ENCODE results near the gene RGS6.

DNA sequence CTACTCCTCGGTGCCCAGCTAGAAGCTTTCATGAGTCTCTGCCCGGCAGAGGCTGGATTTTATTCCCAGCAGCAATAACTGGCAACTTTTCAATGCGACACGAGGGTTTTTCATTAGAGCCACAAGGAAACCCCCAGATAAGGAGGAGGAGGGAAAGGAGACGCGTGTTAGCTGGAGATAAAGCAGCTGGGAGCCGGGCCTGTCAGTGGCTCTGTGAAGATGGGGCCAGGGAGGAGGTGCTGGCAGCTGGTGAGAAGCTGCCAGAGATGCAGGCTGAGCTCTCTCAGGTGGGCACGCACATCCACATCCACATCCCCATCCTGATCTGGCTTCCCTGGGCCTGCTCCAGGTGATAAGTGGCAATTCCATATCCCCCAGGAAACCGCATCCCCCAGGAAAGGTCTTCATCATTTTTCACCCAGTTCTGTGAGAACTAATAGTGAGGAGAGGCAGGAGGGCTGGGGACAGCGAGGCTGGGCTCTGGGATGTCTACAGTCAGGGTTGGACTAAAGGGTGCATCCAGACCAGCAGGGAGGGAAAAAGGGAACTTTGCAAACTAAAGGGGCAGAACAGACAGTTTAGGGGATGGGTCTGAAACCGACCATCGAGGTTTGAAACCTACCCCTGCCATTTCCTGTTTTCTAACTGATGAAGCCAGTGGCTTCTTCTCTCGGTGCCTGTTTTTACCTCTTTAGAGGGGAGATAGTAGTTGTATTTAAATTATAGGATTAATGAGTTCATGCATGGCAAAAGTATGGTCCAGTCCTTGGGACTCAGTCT lies 548.4 kb downstream of the RGS6 start:
- TF ChIP-seq GATA2 (IDR thresholded peaks at IDR 0.05; ENCODE audit: low read depth, low read length): no peak
- no peak for TF ChIP-seq GATA3 (IDR thresholded peaks at IDR 0.05; ENCODE audit: low read depth, low read length)
